HepG2 (cell line): Measurements from ENCODE around the gene MAP1B. TPM values are rescaled to one million over a fixed set of nuclear protein-coding genes. Genes with fewer than 3 reads are reported as not detected.
A peak's percentile ranks its signal among the peaks of the same experiment; 100 is the strongest.

Experiments used
- DMAP1 ChIP-seq: IDR thresholded peaks from 2 replicates; pipeline ENCODE4 v1.6.1; 2016
- DNMT3B ChIP-seq: conservative IDR thresholded peaks from 2 replicates; pipeline ENCODE4 v1.6.1; 2016; ENCODE audit warnings: missing biosample characterization, control low read depth
- ELF4 ChIP-seq: sonication (generic); formaldehyde crosslinking; IDR thresholded peaks from 2 replicates; pipeline ENCODE4 v1.5.0; 2020; ENCODE audit warnings: missing genetic modification reagents, mild to moderate bottlenecking, moderate library complexity, borderline replicate concordance
- FOXM1 ChIP-seq: sonication (generic); formaldehyde crosslinking; IDR thresholded peaks from 2 replicates; pipeline ENCODE4 v1.5.0; 2020; ENCODE audit warnings: missing genetic modification reagents
- GABPB1 ChIP-seq: IDR thresholded peaks from 2 replicates; pipeline ENCODE4 v1.6.1; 2016; ENCODE audit warnings: mild to moderate bottlenecking, missing genetic modification reagents, moderate library complexity, missing compliant biosample characterization
- GFI1 ChIP-seq: sonication (generic); formaldehyde crosslinking; IDR thresholded peaks from 2 replicates; pipeline ENCODE4 v1.5.0; 2020; ENCODE audit warnings: missing genetic modification reagents, mild to moderate bottlenecking, borderline replicate concordance
- GTF2F1 ChIP-seq: fragments of 150-350 bp; IDR thresholded peaks from 2 replicates; pipeline ENCODE4 v1.6.1; 2014; ENCODE audit warnings: low read length
- HES4 ChIP-seq: sonication (generic); formaldehyde crosslinking; IDR thresholded peaks from 2 replicates; pipeline ENCODE4 v1.9.0; 2021; ENCODE audit warnings: mild to moderate bottlenecking, missing genetic modification reagents, borderline replicate concordance
- HNRNPL ChIP-seq: fragments of 200-400 bp; formaldehyde crosslinking; IDR thresholded peaks from 2 replicates; pipeline ENCODE4 v1.6.1; 2017; ENCODE audit warnings: mild to moderate bottlenecking, low read depth, low read length
- HOXA5 ChIP-seq: sonication (generic); formaldehyde crosslinking; IDR thresholded peaks from 2 replicates; pipeline ENCODE4 v1.4.0; 2020; ENCODE audit warnings: missing genetic modification reagents
- ISX ChIP-seq: sonication (generic); formaldehyde crosslinking; conservative IDR thresholded peaks from 2 replicates; pipeline ENCODE4 v1.5.0; 2020; ENCODE audit warnings: missing genetic modification reagents
- MED1 ChIP-seq: sonication (generic); formaldehyde crosslinking; IDR thresholded peaks from 2 replicates; pipeline ENCODE4 v1.4.0; 2020; ENCODE audit warnings: missing genetic modification reagents
- MEIS2 ChIP-seq: sonication (generic); formaldehyde crosslinking; IDR thresholded peaks from 2 replicates; pipeline ENCODE4 v1.9.0; 2021; ENCODE audit warnings: mild to moderate bottlenecking, missing genetic modification reagents
- POLR2A ChIP-seq, 2 experiments: IDR thresholded peaks; 2 replicates each; pipeline ENCODE4 v1.6.1; 2011; ENCODE audit warnings: low read depth in 2 of 2, low read length in 2 of 2, mild to moderate bottlenecking in 1 of 2, moderate library complexity in 1 of 2; ENCODE audit not compliant: insufficient read depth in 1 of 2
- RBAK ChIP-seq: sonication (generic); formaldehyde crosslinking; IDR thresholded peaks from 2 replicates; pipeline ENCODE4 v1.5.1; 2020; ENCODE audit warnings: mild to moderate bottlenecking, missing genetic modification reagents
- ZNF749 ChIP-seq: sonication (generic); formaldehyde crosslinking; IDR thresholded peaks from 2 replicates; pipeline ENCODE4 v1.8.0; 2022; ENCODE audit warnings: mild to moderate bottlenecking, missing genetic modification reagents, moderate library complexity, borderline replicate concordance
- polyA plus RNA-seq, 8 experiments: library from polyadenylated mRNA; depleted of rRNA in 3 of 8; stranded (reverse) in 7 of 8; unstranded in 1 of 8; fragments of >200 nt; fragmentation: Illumina TruSeq in 4 of 8; extraction: Trizol in 4 of 8; gene quantifications; 2 replicates each; pipeline versions ENCODE4 v1.2.1 to v1.2.3, GENCODE V29; 2011 to 2016; ENCODE audit warnings: low read depth in 4 of 8, missing spikeins in 1 of 8, mixed read lengths in 1 of 8; ENCODE audit not compliant: insufficient read depth in 1 of 8
- total RNA-seq, 5 experiments: library from RNA; depleted of rRNA; stranded (reverse); fragments of >200 nt; fragmentation: Illumina TruSeq; extraction: Trizol; gene quantifications; 2 replicates each; pipeline ENCODE4 v1.2.3, GENCODE V29; 2016; ENCODE audit warnings: low read depth in 1 of 5
- TF ChIP-seq, protein P1 (sequence below), 2 experiments: fragments of 450-650 bp in 1 of 2; sonication (generic) in 1 of 2; formaldehyde crosslinking; IDR thresholded peaks; 2 replicates each; pipeline versions ENCODE4 v1.5.0 to v1.8.0; 2020 to 2022; ENCODE audit warnings: mild to moderate bottlenecking in 1 of 2, missing genetic modification reagents in 1 of 2
- TF ChIP-seq, protein P2 (sequence below): sonication (generic); formaldehyde crosslinking; IDR thresholded peaks from 2 replicates; pipeline ENCODE4 v1.4.0; 2020; ENCODE audit warnings: missing genetic modification reagents
- TF ChIP-seq, protein P3 (sequence below): sonication (generic); formaldehyde crosslinking; IDR thresholded peaks from 2 replicates; pipeline ENCODE4 v1.5.0; 2020; ENCODE audit warnings: missing genetic modification reagents
- TF ChIP-seq, protein P4 (sequence below): IDR thresholded peaks from 2 replicates; pipeline ENCODE4 v1.6.1; 2016; ENCODE audit warnings: control low read depth
- TF ChIP-seq, protein P5 (sequence below): sonication (generic); formaldehyde crosslinking; IDR thresholded peaks from 2 replicates; pipeline ENCODE4 v1.4.0; 2020; ENCODE audit warnings: mild to moderate bottlenecking, missing genetic modification reagents
- TF ChIP-seq, protein P6 (sequence below): sonication (generic); formaldehyde crosslinking; IDR thresholded peaks from 2 replicates; pipeline ENCODE4 v1.4.0; 2020; ENCODE audit warnings: low read depth, missing genetic modification reagents

Gene MAP1B
- total and polyA plus RNA-seq, 2 of the 13 experiments (the other 11 are each of a cell fraction or from before 2014, with no cell fraction given): 3.3 to 6.2 TPM

DNA sequence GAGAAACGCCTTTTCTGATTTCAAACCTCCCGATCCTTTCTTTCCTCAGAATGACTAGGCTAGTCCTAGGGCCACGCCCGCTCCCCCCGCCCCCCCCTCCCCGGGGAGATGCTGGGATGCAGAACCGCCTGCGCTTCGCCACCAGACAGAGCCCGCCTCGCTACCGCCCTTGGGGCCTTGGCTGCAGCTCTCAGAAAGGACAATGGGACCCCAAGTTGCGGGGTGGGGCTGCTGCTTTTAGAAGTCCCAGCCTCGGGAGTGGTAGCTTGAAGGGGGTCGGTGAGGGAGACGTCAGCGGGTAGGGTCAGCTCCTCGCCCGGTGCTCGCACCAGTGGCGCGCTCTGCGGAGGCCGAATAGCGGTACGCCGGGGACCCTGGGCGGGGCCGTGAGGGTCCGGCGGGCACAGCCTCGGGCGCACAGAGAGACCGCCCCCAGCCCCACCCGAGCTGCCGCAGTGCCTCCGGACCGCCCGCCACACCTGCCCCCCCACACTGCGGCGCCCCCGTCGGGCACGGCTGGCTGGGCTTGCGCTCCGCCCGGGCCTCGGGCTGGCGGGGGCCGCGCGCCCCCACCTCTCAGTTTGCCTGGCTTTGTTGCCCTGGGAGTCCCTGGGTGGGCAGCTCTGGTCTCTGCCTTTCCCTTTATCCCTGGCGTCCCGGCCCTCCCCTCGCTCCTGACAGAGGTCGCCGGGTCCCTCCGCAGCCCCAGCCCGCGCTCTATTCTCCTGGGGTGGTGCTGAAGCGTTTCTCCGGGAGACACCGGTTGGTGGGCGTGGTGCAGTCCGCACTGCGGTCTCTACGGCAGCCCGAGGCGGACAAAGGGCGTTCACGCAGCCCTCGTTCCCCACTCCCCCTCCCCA lies 1.2 kb downstream of the MAP1B start (continued):
- TF ChIP-seq ISX (CRISPR knock-in tag) (no peak), ELF4 (CRISPR knock-in tag) (no peak), DMAP1 (CRISPR knock-in tag) (no peak; the same call in 1 of the 2 replicates), HES4 (peak; percentile 51), GTF2F1 (no peak), DNMT3B (CRISPR knock-in tag) (no peak), FOXM1 (CRISPR knock-in tag) (no peak), ZNF749 (CRISPR knock-in tag) (0 out of 2 replicates have a peak, but pooled peaks have one; percentile 12), MED1 (CRISPR knock-in tag) (no peak), POLR2A (IDR thresholded peaks at IDR 0.05; ENCODE audit: insufficient read depth in 1 of 2, low read depth in 2 of 2, low read length in 2 of 2) (no peak), GFI1 (CRISPR knock-in tag) (no peak), MEIS2 (CRISPR knock-in tag) (no peak), HNRNPL (no peak), HOXA5 (CRISPR knock-in tag) (no peak), GABPB1 (0 out of 2 replicates have a peak, but pooled peaks have one; percentile 34), RBAK (CRISPR knock-in tag) (no peak)
- TF ChIP-seq, protein P1, sequence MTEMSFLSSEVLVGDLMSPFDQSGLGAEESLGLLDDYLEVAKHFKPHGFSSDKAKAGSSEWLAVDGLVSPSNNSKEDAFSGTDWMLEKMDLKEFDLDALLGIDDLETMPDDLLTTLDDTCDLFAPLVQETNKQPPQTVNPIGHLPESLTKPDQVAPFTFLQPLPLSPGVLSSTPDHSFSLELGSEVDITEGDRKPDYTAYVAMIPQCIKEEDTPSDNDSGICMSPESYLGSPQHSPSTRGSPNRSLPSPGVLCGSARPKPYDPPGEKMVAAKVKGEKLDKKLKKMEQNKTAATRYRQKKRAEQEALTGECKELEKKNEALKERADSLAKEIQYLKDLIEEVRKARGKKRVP (CRISPR knock-in tag; IDR thresholded peaks at IDR 0.05): no peak
- TF ChIP-seq, protein P2, sequence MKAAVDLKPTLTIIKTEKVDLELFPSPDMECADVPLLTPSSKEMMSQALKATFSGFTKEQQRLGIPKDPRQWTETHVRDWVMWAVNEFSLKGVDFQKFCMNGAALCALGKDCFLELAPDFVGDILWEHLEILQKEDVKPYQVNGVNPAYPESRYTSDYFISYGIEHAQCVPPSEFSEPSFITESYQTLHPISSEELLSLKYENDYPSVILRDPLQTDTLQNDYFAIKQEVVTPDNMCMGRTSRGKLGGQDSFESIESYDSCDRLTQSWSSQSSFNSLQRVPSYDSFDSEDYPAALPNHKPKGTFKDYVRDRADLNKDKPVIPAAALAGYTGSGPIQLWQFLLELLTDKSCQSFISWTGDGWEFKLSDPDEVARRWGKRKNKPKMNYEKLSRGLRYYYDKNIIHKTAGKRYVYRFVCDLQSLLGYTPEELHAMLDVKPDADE: no peak
- TF ChIP-seq, protein P3, sequence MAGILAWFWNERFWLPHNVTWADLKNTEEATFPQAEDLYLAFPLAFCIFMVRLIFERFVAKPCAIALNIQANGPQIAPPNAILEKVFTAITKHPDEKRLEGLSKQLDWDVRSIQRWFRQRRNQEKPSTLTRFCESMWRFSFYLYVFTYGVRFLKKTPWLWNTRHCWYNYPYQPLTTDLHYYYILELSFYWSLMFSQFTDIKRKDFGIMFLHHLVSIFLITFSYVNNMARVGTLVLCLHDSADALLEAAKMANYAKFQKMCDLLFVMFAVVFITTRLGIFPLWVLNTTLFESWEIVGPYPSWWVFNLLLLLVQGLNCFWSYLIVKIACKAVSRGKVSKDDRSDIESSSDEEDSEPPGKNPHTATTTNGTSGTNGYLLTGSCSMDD: no peak
- TF ChIP-seq, protein P4, sequence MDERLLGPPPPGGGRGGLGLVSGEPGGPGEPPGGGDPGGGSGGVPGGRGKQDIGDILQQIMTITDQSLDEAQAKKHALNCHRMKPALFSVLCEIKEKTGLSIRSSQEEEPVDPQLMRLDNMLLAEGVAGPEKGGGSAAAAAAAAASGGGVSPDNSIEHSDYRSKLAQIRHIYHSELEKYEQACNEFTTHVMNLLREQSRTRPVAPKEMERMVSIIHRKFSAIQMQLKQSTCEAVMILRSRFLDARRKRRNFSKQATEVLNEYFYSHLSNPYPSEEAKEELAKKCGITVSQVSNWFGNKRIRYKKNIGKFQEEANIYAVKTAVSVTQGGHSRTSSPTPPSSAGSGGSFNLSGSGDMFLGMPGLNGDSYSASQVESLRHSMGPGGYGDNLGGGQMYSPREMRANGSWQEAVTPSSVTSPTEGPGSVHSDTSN: no peak
- TF ChIP-seq, protein P5, sequence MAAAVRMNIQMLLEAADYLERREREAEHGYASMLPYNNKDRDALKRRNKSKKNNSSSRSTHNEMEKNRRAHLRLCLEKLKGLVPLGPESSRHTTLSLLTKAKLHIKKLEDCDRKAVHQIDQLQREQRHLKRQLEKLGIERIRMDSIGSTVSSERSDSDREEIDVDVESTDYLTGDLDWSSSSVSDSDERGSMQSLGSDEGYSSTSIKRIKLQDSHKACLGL (CRISPR knock-in tag): no peak
- TF ChIP-seq, protein P6, sequence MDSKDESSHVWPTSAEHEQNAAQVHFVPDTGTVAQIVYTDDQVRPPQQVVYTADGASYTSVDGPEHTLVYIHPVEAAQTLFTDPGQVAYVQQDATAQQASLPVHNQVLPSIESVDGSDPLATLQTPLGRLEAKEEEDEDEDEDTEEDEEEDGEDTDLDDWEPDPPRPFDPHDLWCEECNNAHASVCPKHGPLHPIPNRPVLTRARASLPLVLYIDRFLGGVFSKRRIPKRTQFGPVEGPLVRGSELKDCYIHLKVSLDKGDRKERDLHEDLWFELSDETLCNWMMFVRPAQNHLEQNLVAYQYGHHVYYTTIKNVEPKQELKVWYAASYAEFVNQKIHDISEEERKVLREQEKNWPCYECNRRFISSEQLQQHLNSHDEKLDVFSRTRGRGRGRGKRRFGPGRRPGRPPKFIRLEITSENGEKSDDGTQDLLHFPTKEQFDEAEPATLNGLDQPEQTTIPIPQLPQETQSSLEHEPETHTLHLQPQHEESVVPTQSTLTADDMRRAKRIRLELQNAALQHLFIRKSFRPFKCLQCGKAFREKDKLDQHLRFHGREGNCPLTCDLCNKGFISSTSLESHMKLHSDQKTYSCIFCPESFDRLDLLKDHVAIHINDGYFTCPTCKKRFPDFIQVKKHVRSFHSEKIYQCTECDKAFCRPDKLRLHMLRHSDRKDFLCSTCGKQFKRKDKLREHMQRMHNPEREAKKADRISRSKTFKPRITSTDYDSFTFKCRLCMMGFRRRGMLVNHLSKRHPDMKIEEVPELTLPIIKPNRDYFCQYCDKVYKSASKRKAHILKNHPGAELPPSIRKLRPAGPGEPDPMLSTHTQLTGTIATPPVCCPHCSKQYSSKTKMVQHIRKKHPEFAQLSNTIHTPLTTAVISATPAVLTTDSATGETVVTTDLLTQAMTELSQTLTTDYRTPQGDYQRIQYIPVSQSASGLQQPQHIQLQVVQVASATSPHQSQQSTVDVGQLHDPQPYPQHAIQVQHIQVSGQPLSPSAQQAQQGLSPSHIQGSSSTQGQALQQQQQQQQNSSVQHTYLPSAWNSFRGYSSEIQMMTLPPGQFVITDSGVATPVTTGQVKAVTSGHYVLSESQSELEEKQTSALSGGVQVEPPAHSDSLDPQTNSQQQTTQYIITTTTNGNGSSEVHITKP (CRISPR knock-in tag): no peak
